Activated naive CD8-positive, alpha-beta T cell treated with anti-CD3 and anti-CD28 coated beads, Interleukin-2, amount 50 U/mL, for 24 hours (primary cell): ENCODE results near the gene IL17RC.

Experiments used
- ATAC-seq: fragments of 150-1000 bp; cut with Tn5 transposase; one replicate; pipeline ENCODE4 v1.10.0; 2021
- DNase-seq: peaks from one replicate; pipeline ENCODE4 v3.0.0; 2021
- H3K27ac Mint-ChIP-seq: one replicate; pipeline ENCODE4 v1.8.0; 2021; ENCODE audit warnings: mild to moderate bottlenecking, mixed read lengths
- H3K27me3 Mint-ChIP-seq: one replicate; pipeline ENCODE4 v1.8.0; 2021; ENCODE audit warnings: mixed read lengths
- H3K36me3 Mint-ChIP-seq: one replicate; pipeline ENCODE4 v1.8.0; 2021; ENCODE audit warnings: low read depth, mixed read lengths
- H3K4me1 Mint-ChIP-seq: one replicate; pipeline ENCODE4 v1.8.0; 2021; ENCODE audit warnings: mixed read lengths
- H3K4me3 Mint-ChIP-seq: one replicate; pipeline ENCODE4 v1.8.0; 2021; ENCODE audit warnings: mild to moderate bottlenecking, moderate library complexity, mixed read lengths
- H3K9me3 Mint-ChIP-seq: one replicate; pipeline ENCODE4 v1.8.0; 2021; ENCODE audit warnings: mixed read lengths

The IL17RC gene

GRCh38 chr3:9940746-9941145, 23.8 kb downstream of the IL17RC start:
- ATAC-seq (no peak), DNase-seq (no peak)
- H3K36me3 Mint-ChIP-seq, result peaks cover 2% of the 10 kb centered on the region
- no peak overlapping the region for H3K4me3 Mint-ChIP-seq
- no peaks in the 10 kb centered on the region for H3K27me3 Mint-ChIP-seq
- H3K4me1 Mint-ChIP-seq, result peaks cover 3% of the 10 kb centered on the region
- no peak overlapping the region for H3K27ac Mint-ChIP-seq
- H3K9me3 Mint-ChIP-seq, result no peaks in the 10 kb centered on the region

- Mint-ChIP-seq H3K9me3 (no peaks in the 10 kb centered on the region), H3K4me1 (peaks cover 4% of the 10 kb centered on the region), H3K27ac (no peak overlapping the region), H3K4me3 (no peak overlapping the region), H3K36me3 (peaks cover 2% of the 10 kb centered on the region), H3K27me3 (no peaks in the 10 kb centered on the region)
- no peak for ATAC-seq
- no peak for DNase-seq
Observed at GRCh38 chr3:9942164-9942563, 25.3 kb downstream of the IL17RC start.

GRCh38 chr3:9942934-9943690, 26.2 kb downstream of the IL17RC start:
- Mint-ChIP-seq H3K4me3 (no peak overlapping the region), H3K9me3 (no peaks in the 10 kb centered on the region), H3K27me3 (no peaks in the 10 kb centered on the region), H3K4me1 (peaks cover 4% of the 10 kb centered on the region), H3K27ac (no peak overlapping the region), H3K36me3 (peaks cover 2% of the 10 kb centered on the region)
- ATAC-seq, result no peak
- DNase-seq, result no peak

- Mint-ChIP-seq H3K27ac (no peak overlapping the region), H3K9me3 (no peaks in the 10 kb centered on the region), H3K36me3 (peaks cover 2% of the 10 kb centered on the region), H3K4me1 (peaks cover 4% of the 10 kb centered on the region), H3K4me3 (no peak overlapping the region), H3K27me3 (no peaks in the 10 kb centered on the region)
- ATAC-seq, result no peak
- DNase-seq, result no peak
Observed at GRCh38 chr3:9944271-9944670, 27.4 kb downstream of the IL17RC start.

GRCh38 chr3:9945358-9945757, 28.5 kb downstream of the IL17RC start:
- no peaks in the 10 kb centered on the region for H3K9me3 Mint-ChIP-seq

GRCh38 chr3:9946112-9947024, 29.5 kb downstream of the IL17RC start:
- ATAC-seq (peak; percentile 78), DNase-seq (peak; percentile 81)
- peaks cover 16% of the 10 kb centered on the region for H3K4me1 Mint-ChIP-seq
- H3K9me3 Mint-ChIP-seq, result no peaks in the 10 kb centered on the region
- H3K4me3 Mint-ChIP-seq, result peak overlapping the region; percentile 80
- no peaks in the 10 kb centered on the region for H3K36me3 Mint-ChIP-seq
- no peaks in the 10 kb centered on the region for H3K27me3 Mint-ChIP-seq
- H3K27ac Mint-ChIP-seq, result peak overlapping the region; percentile 73

More at GRCh38 chr3:9945358-9945757, 28.5 kb downstream of the IL17RC start:
- peak overlapping the region; percentile 63 for H3K27ac Mint-ChIP-seq
- H3K4me1 Mint-ChIP-seq, result peaks cover 7% of the 10 kb centered on the region
- no peak for DNase-seq
- no peak for ATAC-seq
- H3K36me3 Mint-ChIP-seq, result peaks cover 2% of the 10 kb centered on the region
- peak overlapping the region; percentile 44 for H3K4me3 Mint-ChIP-seq
- H3K27me3 Mint-ChIP-seq, result no peaks in the 10 kb centered on the region

- no peak for DNase-seq
- H3K4me1 Mint-ChIP-seq, result peaks cover 22% of the 10 kb centered on the region
- H3K9me3 Mint-ChIP-seq, result no peaks in the 10 kb centered on the region
- no peak for ATAC-seq
- no peaks in the 10 kb centered on the region for H3K36me3 Mint-ChIP-seq
- H3K27ac Mint-ChIP-seq, result no peak overlapping the region
- H3K27me3 Mint-ChIP-seq, result no peaks in the 10 kb centered on the region
- H3K4me3 Mint-ChIP-seq, result no peak overlapping the region
Observed at GRCh38 chr3:9947025-9947995, 30.4 kb downstream of the IL17RC start.

GRCh38 chr3:9948586-9948985, 31.7 kb downstream of the IL17RC start:
- no peaks in the 10 kb centered on the region for H3K36me3 Mint-ChIP-seq
- H3K4me3 Mint-ChIP-seq, result no peak overlapping the region
- H3K27ac Mint-ChIP-seq, result no peak overlapping the region
- no peak for DNase-seq
- peaks cover 26% of the 10 kb centered on the region for H3K4me1 Mint-ChIP-seq
- ATAC-seq, result no peak
- no peaks in the 10 kb centered on the region for H3K27me3 Mint-ChIP-seq
- H3K9me3 Mint-ChIP-seq, result no peaks in the 10 kb centered on the region

- no peaks in the 10 kb centered on the region for H3K27me3 Mint-ChIP-seq
Observed at GRCh38 chr3:9949115-9949514, 32.2 kb downstream of the IL17RC start.

GRCh38 chr3:9949626-9950025, 32.7 kb downstream of the IL17RC start:
- no peaks in the 10 kb centered on the region for H3K27me3 Mint-ChIP-seq
- DNase-seq, result no peak
- no peak for ATAC-seq
- no peaks in the 10 kb centered on the region for H3K36me3 Mint-ChIP-seq
- H3K4me3 Mint-ChIP-seq, result no peak overlapping the region
- no peaks in the 10 kb centered on the region for H3K9me3 Mint-ChIP-seq
- H3K4me1 Mint-ChIP-seq, result peaks cover 26% of the 10 kb centered on the region
- no peak overlapping the region for H3K27ac Mint-ChIP-seq

More at GRCh38 chr3:9949115-9949514, 32.2 kb downstream of the IL17RC start:
- Mint-ChIP-seq H3K9me3 (no peaks in the 10 kb centered on the region), H3K36me3 (no peaks in the 10 kb centered on the region), H3K4me3 (no peak overlapping the region), H3K4me1 (peaks cover 26% of the 10 kb centered on the region), H3K27ac (no peak overlapping the region)
- ATAC-seq (no peak), DNase-seq (no peak)

GRCh38 chr3:9951126-9951525, 34.2 kb downstream of the IL17RC start:
- Mint-ChIP-seq H3K27me3 (no peaks in the 10 kb centered on the region), H3K4me1 (peaks cover 24% of the 10 kb centered on the region), H3K27ac (peak overlapping the region; percentile 70), H3K36me3 (no peaks in the 10 kb centered on the region), H3K4me3 (peak overlapping the region; percentile 85), H3K9me3 (no peaks in the 10 kb centered on the region)
- ATAC-seq (peak; percentile 42), DNase-seq (peak; percentile 36)

GRCh38 chr3:9951598-9951961, 34.7 kb downstream of the IL17RC start:
- peak; percentile 22 for ATAC-seq
- no peaks in the 10 kb centered on the region for H3K36me3 Mint-ChIP-seq
- H3K4me3 Mint-ChIP-seq, result peak overlapping the region; percentile 85
- peak overlapping the region; percentile 70 for H3K27ac Mint-ChIP-seq
- peaks cover 22% of the 10 kb centered on the region for H3K4me1 Mint-ChIP-seq
- no peaks in the 10 kb centered on the region for H3K9me3 Mint-ChIP-seq
- H3K27me3 Mint-ChIP-seq, result no peaks in the 10 kb centered on the region
- DNase-seq, result no peak

GRCh38 chr3:9951962-9952805, 35.3 kb downstream of the IL17RC start, which contains the start of gene PRRT3:
TSS of gene PRRT3 (minus strand) at chr3:9952408. CDS start at chr3:9950115, 2,293 bp downstream.
- Mint-ChIP-seq H3K4me3 (peak within 1 kb of the TSS; percentile 85), H3K36me3 (no peaks in the 10 kb centered on the region), H3K4me1 (peaks cover 22% of the 10 kb centered on the region), H3K9me3 (no peaks in the 10 kb centered on the region), H3K27ac (peak within 1 kb of the TSS; percentile 70), H3K27me3 (no peaks in the 10 kb centered on the region)
- ATAC-seq, result peak; percentile 76
- DNase-seq, result peak; percentile 69
